ENCODE results near the gene CORO2B.

Gene CORO2B

DNA sequence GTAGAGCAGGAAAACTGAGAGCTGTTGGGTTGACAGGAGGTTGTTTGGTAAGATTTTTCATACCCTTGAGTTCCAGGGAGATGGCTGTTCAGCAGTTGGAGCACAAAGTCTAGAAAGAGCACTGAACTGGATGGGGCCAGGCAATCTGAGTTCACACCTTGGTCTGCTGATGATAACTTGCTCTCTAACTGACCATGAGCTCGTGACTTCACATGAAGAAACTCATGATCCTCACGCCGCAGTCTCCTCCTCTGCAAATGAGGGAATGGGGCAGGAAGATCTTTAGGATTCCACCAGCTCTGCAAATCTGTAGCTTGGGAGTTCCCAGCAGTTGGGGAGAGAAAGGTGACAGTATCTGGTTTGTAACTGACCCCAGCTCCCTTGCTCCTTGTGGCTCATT lies 33.7 kb downstream of the CORO2B start:
- FAIRE-seq: no peak

DNA sequence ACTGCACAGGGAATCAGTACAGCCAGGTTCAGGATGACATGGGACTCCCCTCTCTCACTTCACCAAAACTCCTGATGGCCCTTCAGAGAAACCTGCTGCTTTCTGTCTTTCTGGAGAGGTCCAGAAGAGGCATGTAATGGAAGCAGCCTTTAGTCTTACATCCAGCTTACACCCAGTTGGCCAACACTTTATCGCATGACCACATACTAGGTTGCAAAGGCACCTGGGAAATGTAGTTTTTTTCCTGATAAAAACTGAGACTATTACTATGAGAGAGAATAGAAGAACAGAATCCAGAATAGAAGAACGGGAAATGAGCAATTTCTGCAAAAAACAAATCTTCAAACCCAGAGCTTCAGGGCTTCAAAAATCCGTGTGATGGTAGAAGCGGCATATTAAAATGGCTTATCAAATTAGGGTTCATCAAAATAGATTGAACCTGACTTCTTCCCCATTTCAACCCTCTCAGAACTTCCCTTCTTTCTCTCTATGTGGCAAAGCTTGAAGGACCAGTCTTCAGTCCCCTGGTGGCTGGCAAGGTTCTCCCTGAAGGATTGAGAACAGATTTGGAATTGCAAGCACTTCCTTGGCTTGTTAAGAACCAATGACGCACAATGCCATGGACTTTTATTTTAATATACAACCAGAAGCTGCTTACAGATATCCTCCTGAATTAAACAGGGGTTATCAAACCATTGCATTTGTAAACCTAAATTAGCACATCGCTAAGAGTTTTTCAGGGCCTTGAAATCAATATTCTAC lies 34.4 kb downstream of the CORO2B start:
- no peak for FAIRE-seq

- no peak for FAIRE-seq
Observed at GRCh38 chr15:68614286-68615035, 35.7 kb downstream of the CORO2B start.

DNA sequence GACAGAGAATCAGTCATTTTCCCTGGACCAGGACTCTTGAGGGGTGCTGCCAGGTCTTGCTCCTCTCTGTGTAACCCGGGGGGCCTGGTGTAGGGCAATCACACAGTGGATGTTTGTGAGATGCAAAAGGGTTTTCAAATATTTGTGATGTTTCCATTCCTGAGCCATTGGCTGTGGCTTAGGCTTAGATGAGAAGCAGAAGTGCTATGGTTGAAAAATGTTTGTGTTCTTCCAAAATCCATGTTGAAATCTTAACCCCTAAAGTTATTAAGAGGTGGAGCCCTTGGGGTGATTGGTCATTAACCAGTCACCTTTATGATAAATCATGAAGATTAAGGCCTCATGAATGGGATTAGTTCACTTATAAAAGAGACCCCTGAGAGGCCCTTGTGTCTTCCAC lies 36.5 kb downstream of the CORO2B start:
- no peak for FAIRE-seq

- FAIRE-seq: no peak
Observed at GRCh38 chr15:68615811-68616210, 37.0 kb downstream of the CORO2B start.

DNA sequence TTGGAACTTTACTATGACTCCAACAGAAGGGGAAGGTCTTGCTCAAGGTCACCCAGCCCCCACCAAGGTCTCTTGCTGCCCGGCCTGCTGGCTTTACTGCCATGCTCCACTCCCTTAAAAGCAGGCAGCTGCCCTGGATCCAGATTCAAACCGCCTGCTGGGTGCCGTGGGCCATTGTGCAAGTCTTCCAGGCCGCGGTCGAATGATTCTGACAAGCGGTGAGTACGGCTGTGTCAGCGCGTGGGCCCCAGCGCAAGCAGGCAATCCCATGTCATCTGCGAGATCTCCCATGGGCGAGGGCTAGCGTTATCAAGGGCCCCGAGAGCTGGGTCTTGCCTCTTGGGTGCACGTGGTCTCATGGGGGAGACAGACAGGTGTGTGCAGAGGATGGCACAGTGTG lies 37.6 kb downstream of the CORO2B start:
- FAIRE-seq: no peak

DNA sequence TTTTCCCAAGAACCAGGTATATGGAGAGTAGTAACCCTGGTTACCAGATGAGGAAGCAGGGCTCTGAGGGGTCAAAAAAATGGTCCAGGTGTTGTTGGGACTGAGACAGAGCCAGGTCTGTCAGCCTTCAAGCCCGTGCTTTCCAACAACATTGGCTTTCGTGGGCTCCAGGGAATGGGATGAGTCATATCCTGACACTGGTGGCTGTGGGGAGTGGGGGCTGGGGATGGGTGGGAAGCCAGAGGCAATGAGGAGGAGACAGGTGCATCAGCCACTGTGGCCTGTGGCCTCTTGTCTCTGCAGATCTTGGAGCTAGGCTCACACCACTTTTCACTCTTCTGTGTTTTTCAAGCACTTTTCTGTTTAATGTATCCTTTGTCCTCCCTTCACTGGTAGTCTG lies 38.2 kb downstream of the CORO2B start:
- no peak for FAIRE-seq

DNA sequence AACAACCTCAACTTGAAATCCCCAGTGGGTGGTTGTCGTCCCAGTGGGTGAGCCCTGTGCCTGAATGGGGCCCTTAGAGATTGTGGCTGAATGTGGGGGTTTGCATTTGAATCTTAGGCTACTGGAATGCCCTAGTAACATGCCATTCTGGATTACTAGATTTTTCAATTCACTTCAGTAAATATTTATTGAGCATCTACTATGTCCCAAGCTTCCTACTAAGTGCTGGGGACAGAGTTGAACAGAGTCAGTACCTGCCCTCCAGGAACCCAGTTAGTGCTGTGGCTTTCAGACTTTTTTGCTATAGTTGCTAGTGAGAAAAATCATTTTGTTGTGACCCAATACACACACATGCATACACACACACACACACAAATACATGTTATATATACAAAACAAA lies 39.0 kb downstream of the CORO2B start:
- no peak for FAIRE-seq

- no peak for FAIRE-seq
Observed at GRCh38 chr15:68618394-68618793, 39.6 kb downstream of the CORO2B start.

GRCh38 chr15:68618908-68619698 lies 40.3 kb downstream of the CORO2B start:
- FAIRE-seq: no peak

DNA sequence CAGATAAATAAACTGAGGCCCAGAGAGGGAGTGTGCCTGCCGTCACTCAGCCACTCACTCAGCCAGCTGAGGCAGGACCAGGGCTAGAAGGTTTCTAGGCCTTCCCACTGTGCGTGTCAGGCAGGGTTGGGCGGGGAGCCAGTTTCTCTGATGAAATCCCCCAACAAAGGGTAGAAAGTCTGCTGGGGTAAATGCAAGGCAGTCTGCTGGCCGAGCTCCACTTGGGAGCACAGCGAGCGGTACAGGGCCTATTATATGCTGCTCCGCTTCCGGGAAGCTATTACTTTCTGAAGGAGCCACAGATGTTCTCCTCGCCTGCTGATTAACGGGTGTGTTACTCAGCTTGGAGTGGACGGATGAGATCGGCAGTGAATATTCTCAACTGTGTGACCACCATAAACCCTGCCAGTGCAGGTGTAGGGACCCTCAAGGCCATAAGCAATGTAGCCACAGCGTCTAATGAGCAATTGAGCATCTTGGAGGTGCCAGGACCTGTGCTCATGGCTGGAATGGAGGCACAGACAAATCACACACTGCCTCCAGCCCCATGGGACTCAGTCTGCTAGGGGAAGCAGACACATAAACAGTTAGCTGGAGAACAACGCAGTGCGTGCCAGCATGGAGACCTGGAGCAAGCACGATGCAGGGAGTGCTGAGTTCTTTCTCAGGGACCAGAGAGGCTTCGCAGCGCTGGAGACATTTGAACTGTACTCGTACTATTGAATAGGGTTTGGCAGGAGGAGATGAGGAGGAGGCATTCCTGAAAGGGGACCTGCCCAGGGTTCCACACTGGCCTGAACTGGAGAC lies 42.1 kb downstream of the CORO2B start:
- no peak for FAIRE-seq

DNA sequence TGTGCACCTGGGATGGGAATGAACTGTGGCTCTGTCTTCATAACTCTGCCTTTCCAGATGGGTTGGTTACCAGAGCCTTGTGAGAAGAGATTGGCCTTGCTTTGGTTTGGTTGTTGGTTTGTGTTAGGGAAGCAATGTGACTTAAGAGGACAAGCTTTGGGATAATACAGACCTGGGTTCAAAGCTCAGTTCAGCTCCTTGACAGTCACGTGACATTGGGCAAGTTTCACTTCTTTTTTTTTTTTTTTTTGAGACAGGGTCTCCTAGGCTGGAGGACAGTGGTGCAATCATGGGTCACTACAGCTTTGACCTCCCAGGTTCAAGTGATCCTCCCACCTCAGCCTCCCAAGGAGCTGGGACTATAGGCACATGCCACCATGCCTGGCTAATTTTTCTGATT lies 42.7 kb downstream of the CORO2B start:
- no peak for FAIRE-seq

GRCh38 chr15:68623301-68623892 lies 44.6 kb downstream of the CORO2B start:
- no peak for FAIRE-seq

GRCh38 chr15:68625853-68626252 lies 47.1 kb downstream of the CORO2B start:
- FAIRE-seq: no peak

DNA sequence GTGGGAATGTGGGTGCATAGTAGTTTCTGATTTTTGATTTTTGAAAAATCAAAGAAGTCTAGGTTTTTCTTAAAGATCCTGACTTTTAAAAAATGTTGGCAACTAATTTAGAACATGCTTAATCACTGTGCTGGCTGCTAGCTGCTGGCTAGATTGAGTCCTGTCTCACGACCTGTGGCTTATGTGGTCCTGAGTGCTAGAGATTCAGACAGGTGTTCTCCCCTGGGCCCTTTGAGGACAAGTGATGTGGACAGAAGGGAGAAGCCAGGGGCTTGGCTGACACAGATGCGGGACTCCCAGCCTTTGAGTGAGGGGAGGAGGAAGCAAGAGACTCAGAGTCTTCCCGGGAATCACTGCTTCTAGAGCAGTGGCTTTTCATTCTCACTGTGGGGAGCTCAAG lies 47.5 kb downstream of the CORO2B start:
- FAIRE-seq: no peak

DNA sequence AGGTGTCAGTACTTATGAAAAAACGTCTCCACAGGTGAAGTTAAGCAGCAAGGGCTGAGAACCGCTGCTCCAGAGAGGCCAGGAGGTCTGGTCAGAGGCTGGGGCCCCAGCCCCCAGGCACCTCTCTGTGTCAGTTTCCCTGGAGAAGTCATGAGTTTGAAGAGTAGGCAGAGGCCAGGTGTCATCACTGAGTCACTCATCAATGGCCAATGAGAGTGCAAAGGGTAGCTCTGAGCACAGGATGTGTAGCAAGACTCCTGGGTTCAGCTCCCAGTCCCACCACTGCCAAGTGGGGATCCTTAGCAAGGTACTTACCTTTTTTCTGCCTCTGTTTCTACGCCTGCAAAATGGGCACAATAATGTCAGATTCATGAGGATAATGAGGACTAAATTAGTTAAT lies 47.9 kb downstream of the CORO2B start:
- FAIRE-seq: no peak

DNA sequence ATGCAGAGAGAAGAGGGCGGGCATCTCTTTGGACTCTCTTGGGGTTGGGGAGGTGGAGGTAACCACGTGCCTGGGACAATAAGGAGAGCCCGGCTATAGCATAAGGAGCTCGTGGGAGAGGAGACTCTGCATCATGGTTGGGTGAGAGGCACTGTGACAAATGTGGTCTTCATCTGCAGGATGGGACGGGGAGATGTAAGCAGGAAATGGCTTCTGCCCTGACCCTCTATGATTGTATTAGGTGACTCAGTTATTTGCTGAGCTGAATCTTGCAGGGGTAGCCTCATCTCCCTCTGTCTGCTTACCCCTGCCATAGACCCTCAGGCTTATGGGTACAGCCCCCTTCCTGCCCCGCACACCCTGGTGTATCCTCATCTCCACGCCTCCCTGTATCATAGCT lies 48.7 kb downstream of the CORO2B start:
- FAIRE-seq: no peak

DNA sequence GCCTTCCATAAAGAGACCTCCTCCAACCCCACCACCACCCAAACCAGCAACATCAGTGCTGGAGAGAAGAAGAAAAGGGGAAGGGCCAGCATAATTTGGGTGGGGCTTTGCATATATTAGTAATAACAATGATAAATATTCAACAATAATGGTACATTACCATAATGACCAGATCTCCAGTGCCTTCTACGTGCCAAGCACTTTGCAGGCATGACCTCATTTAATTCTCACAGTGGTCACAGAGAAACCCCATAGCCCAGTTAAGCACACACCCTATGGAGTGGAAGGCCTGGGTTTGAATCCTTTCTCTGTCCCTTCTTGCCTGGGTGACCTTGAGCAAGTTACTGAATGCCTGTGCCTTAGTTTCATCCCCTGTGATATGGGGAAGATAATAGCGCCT lies 49.2 kb downstream of the CORO2B start:
- no peak for FAIRE-seq

DNA sequence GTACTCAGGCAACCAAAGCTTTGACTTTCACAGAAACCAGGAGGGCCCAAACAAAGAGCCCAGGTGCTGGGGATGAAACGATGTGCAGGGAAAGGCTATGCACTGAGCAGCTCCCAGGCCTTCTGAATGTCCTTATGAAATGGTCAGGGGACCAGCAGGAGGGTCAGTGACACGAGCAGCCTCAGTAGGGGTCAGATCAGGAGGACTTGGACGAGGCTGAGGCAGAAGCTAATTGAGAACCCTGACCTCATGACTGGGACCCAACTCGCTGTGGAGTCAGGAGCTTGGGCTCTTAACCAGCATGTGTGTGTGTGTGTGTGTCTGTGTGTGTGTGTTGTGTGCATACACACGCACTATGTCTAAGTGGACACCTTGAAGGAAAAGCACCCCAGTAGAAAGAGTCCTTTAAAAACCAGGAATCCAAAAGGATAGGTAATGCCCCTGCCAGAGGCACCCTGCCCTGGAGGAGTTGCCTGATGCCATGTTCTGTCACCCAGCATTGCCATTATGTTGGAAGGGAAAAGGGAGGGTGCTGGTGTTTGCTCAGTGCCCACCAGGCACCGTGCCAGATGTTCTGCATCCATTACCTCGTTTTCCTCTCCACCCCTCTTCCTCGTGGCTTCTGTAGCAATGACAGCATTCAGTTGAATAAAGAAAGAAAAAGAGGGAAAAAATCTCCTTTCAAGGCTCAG lies 50.9 kb downstream of the CORO2B start:
- FAIRE-seq: no peak

DNA sequence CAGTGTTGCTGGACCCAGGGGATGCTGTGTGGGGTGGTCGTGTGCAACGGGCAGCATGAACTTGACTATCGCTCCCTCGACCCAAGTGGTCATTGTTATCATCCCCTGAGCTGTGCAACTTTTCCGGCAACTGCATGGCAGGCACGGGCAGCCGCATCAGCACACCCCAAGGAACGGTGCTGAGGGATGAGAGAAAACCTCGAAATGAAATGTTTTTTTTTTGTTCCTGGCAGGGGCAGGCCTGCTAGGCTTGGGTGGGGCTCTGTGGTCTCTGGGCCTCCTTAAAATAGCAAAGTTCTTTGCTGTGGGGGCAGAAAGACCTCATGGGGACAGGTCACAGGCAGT lies 51.4 kb downstream of the CORO2B start:
- FAIRE-seq: no peak

DNA sequence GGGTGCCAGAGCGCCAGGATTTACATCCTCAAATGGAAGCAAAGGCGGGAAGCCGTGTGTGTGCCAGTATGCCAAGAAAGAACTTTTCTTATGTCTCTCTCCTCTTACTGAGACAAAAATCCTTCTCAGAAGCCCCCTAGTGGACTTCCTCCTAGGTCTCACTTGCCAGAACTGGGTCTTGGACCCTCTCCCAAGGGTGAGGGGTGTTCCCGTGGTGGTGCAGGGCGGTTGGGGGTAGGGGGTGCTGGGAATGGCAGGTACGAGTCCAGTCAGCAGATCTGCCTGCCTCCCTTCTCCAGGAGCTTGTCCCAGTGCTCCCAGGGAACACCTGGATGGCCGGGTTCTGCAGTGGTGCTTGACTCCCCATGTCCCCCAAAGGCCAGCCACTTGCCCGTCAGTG lies 52.0 kb downstream of the CORO2B start:
- no peak for FAIRE-seq

DNA sequence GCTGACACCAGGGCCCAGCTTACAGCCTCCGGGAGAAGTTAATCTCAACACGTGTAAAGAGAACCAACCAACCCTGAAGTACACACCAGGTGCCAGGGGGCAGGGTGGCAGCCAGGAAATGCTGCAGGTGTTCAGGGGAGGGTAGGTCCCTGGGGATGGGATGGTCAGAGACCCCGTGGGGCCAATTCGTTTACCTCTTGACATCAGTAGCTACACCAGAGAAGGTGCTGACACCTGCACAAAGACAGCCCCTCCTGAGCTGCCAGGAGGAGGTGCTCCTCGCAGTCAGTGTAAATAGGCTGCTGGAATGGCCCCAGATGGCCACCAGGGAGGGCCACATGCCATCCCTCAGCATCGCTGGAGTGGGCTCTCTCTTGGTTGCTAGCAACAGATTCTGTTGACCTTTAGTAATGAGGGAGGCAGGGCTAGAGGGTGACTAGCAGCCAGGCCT lies 52.8 kb downstream of the CORO2B start:
- no peak for FAIRE-seq

Measured in G401.6 (cell line).